Liver (tissue), 9 donors: ENCODE measurements around the gene IKZF1. TPM values are rescaled to one million over a fixed set of nuclear protein-coding genes. Genes with fewer than 3 reads are reported as not detected.

Experiments used
- DNase-seq: peaks from one replicate; pipeline ENCODE4 v3.0.0-alpha.2; 2017; ENCODE audit warnings: low spot score
- H3K27ac ChIP-seq, 2 donors: one replicate each; pipeline ENCODE4 v1.7.0; 2013; ENCODE audit warnings: inconsistent platforms in 2 of 2, low read length in 2 of 2, control low read depth in 1 of 2, low read depth in 1 of 2, mild to moderate bottlenecking in 1 of 2
- H3K27me3 ChIP-seq, 4 donors: one replicate each; pipeline versions ENCODE4 v1.6.1 to v1.7.0; 2013; ENCODE audit warnings: low read length in 3 of 4, inconsistent platforms in 1 of 4, mild to moderate bottlenecking in 1 of 4, moderate library complexity in 1 of 4; ENCODE audit not compliant: control insufficient read depth in 4 of 4, insufficient read depth in 4 of 4
- H3K36me3 ChIP-seq, 4 donors: one replicate each; pipeline versions ENCODE4 v1.6.1 to v1.7.0; 2013; ENCODE audit warnings: low read length in 3 of 4, mild to moderate bottlenecking in 3 of 4, low read depth in 1 of 4, moderate library complexity in 1 of 4; ENCODE audit not compliant: control insufficient read depth in 4 of 4, insufficient read depth in 3 of 4
- H3K4me1 ChIP-seq, 4 donors: one replicate each; pipeline versions ENCODE4 v1.6.1 to v1.7.0; 2013; ENCODE audit warnings: low read length in 3 of 4, mild to moderate bottlenecking in 3 of 4, moderate library complexity in 1 of 4; ENCODE audit not compliant: control insufficient read depth in 4 of 4, insufficient read depth in 4 of 4
- H3K4me3 ChIP-seq, 3 donors: one replicate each; pipeline versions ENCODE4 v1.6.1 to v1.7.0; 2013; ENCODE audit warnings: low read length in 3 of 3, control low read depth in 1 of 3, low read depth in 1 of 3, mild to moderate bottlenecking in 1 of 3
- H3K9ac ChIP-seq, 2 donors: one replicate each; pipeline ENCODE4 v1.7.0; 2013; ENCODE audit warnings: low read length in 2 of 2, mild to moderate bottlenecking in 2 of 2, moderate library complexity in 2 of 2, control low read depth in 1 of 2, low read depth in 1 of 2
- H3K9me3 ChIP-seq, 4 donors: one replicate each; pipeline versions ENCODE4 v1.6.1 to v1.7.0; 2013; ENCODE audit warnings: low read length in 3 of 4; ENCODE audit not compliant: control insufficient read depth in 4 of 4
- ATF3 ChIP-seq: IDR thresholded peaks from 2 replicates; pipeline ENCODE4 v1.6.1; 2016; ENCODE audit warnings: antibody characterized with exemption
- CTCF ChIP-seq: fragments of 150-350 bp; IDR thresholded peaks from 2 replicates; pipeline ENCODE4 v1.5.1; 2017; ENCODE audit warnings: improper control_type of control experiment, low read depth, low read length; ENCODE audit not compliant: missing input control
- EGR1 ChIP-seq, 2 donors: IDR thresholded peaks; 2 replicates each; pipeline ENCODE4 v1.6.1; 2016 to 2018; ENCODE audit warnings: antibody characterized with exemption in 2 of 2, low read depth in 2 of 2
- FOXA1 ChIP-seq: IDR thresholded peaks from 2 replicates; pipeline ENCODE4 v1.6.1; 2016; ENCODE audit warnings: antibody characterized with exemption
- FOXA2 ChIP-seq: IDR thresholded peaks from 2 replicates; pipeline ENCODE4 v1.6.1; 2016; ENCODE audit warnings: antibody characterized with exemption
- GABPA ChIP-seq, 2 donors: IDR thresholded peaks in 1 of 2; conservative IDR thresholded peaks in 1 of 2; 2 replicates each; pipeline ENCODE4 v1.6.1; 2016; ENCODE audit warnings: antibody characterized with exemption in 2 of 2, mild to moderate bottlenecking in 1 of 2, moderate library complexity in 1 of 2
- HNF4A ChIP-seq, 2 donors: conservative IDR thresholded peaks; 2 replicates each; pipeline ENCODE4 v1.6.1; 2016; ENCODE audit warnings: antibody characterized with exemption in 2 of 2, mild to moderate bottlenecking in 2 of 2
- HNF4G ChIP-seq: IDR thresholded peaks from 2 replicates; pipeline ENCODE4 v1.6.1; 2016; ENCODE audit warnings: antibody characterized with exemption
- JUND ChIP-seq, 2 donors: IDR thresholded peaks; 2 replicates each; pipeline ENCODE4 v1.6.1; 2016; ENCODE audit warnings: antibody characterized with exemption in 2 of 2
- MAX ChIP-seq: IDR thresholded peaks from 2 replicates; pipeline ENCODE4 v1.6.1; 2016; ENCODE audit warnings: antibody characterized with exemption
- NR2F2 ChIP-seq: IDR thresholded peaks from 2 replicates; pipeline ENCODE4 v1.6.1; 2016; ENCODE audit warnings: antibody characterized with exemption
- RAD21 ChIP-seq, 2 donors: IDR thresholded peaks; 2 replicates each; pipeline ENCODE4 v1.6.1; 2016; ENCODE audit warnings: antibody characterized with exemption in 2 of 2, mild to moderate bottlenecking in 2 of 2
- REST ChIP-seq: IDR thresholded peaks from 2 replicates; pipeline ENCODE4 v1.6.1; 2016; ENCODE audit warnings: antibody characterized with exemption, mild to moderate bottlenecking
- RXRA ChIP-seq, 2 donors: IDR thresholded peaks; 2 replicates each; pipeline ENCODE4 v1.6.1; 2017 to 2018; ENCODE audit warnings: antibody characterized with exemption in 2 of 2, mild to moderate bottlenecking in 1 of 2
- SP1 ChIP-seq: IDR thresholded peaks from 2 replicates; pipeline ENCODE4 v1.6.1; 2018; ENCODE audit warnings: antibody characterized with exemption, mild to moderate bottlenecking
- TAF1 ChIP-seq: conservative IDR thresholded peaks from 2 replicates; pipeline ENCODE4 v1.6.1; 2016; ENCODE audit warnings: antibody characterized with exemption, mild to moderate bottlenecking
- YY1 ChIP-seq: IDR thresholded peaks from 2 replicates; pipeline ENCODE4 v1.6.1; 2016; ENCODE audit warnings: antibody characterized with exemption, mild to moderate bottlenecking
- ZBTB33 ChIP-seq: IDR thresholded peaks from 2 replicates; pipeline ENCODE4 v1.6.1; 2016; ENCODE audit warnings: antibody characterized with exemption
- WGBS: extraction: QIAGEN DNeasy Blood & Tissue Kit; methylation state at CpG from one replicate; pipeline ENCODE4 v1.1.7; 2013; 5-methylcytosine and 5-hydroxymethylcytosine counted together
- polyA plus RNA-seq, 2 donors: library from polyadenylated mRNA; stranded (reverse) in 1 of 2; unstranded in 1 of 2; fragments of 200-250 nt in 1 of 2; fragments of >200 nt in 1 of 2; fragmentation: Nextera tagmentation in 1 of 2; extraction: Ambion mirVana in 1 of 2; gene quantifications; one replicate each; pipeline versions ENCODE4 v1.2.1 to v1.2.3, GENCODE V29; 2013 to 2015
- total RNA-seq, 2 donors: library from RNA; depleted of rRNA; stranded (reverse); fragments of >200 nt; gene quantifications; one replicate each; pipeline ENCODE4 v1.2.3, GENCODE V29; 2014
- donor health status: healthy.
- donor health status: healthy.
- donor health status: healthy.
- donor health status: healthy.
- donor health status: healthy.

IKZF1 gene
- total and polyA plus RNA-seq, 4 donors: 1.6 to 43.5 (median 6.2) TPM

GRCh38 chr7:50334341-50334994 lies 30.0 kb downstream of the IKZF1 start:
- WGBS: 100% methylated on average over 1 of the region's 1 CpG
- no peak overlapping the region for H3K27ac ChIP-seq

GRCh38 chr7:50335230-50335794 lies 30.8 kb downstream of the IKZF1 start:
- no peaks in the 10 kb centered on the region for H3K4me1 ChIP-seq
- no peak overlapping the region for H3K4me3 ChIP-seq
- H3K9ac ChIP-seq: no peak overlapping the region
- H3K36me3 ChIP-seq: no peaks in the 10 kb centered on the region
- no peaks in the 10 kb centered on the region for H3K9me3 ChIP-seq
- TF ChIP-seq GABPA (IDR thresholded peaks at IDR 0.05 in 1 of 2, conservative IDR thresholded peaks at IDR 0.05 in 1 of 2) (no peak), REST (no peak), SP1 (no peak), RXRA (IDR thresholded peaks at IDR 0.05) (no peak), MAX (no peak), NR2F2 (no peak), CTCF (no peak), HNF4A (conservative IDR thresholded peaks at IDR 0.05) (no peak), HNF4G (no peak), FOXA1 (no peak), ATF3 (no peak), JUND (IDR thresholded peaks at IDR 0.05) (no peak), YY1 (no peak), TAF1 (no peak), FOXA2 (no peak), ZBTB33 (no peak), EGR1 (IDR thresholded peaks at IDR 0.05; ENCODE audit: low read depth in 2 of 2) (no peak), RAD21 (IDR thresholded peaks at IDR 0.05) (no peak)
- WGBS: 99% methylated on average over 1 of the region's 1 CpG
- no peak overlapping the region for H3K27ac ChIP-seq
- no peaks in the 10 kb centered on the region for H3K27me3 ChIP-seq
- DNase-seq: no peak

More at GRCh38 chr7:50334341-50334994, 30.0 kb downstream of the IKZF1 start:
- no peaks in the 10 kb centered on the region for H3K4me1 ChIP-seq
- no peak for DNase-seq
- H3K36me3 ChIP-seq: no peaks in the 10 kb centered on the region
- no peaks in the 10 kb centered on the region for H3K9me3 ChIP-seq
- H3K27me3 ChIP-seq: no peaks in the 10 kb centered on the region
- TF ChIP-seq HNF4G (no peak), JUND (IDR thresholded peaks at IDR 0.05) (no peak), FOXA2 (no peak), MAX (no peak), SP1 (no peak), TAF1 (no peak), GABPA (IDR thresholded peaks at IDR 0.05 in 1 of 2, conservative IDR thresholded peaks at IDR 0.05 in 1 of 2) (no peak)
- H3K9ac ChIP-seq: no peak overlapping the region
- no peak overlapping the region for H3K4me3 ChIP-seq
